Spinal cord (tissue), 10 donors: ENCODE results near the gene GID4. TPM values are rescaled to one million over a fixed set of nuclear protein-coding genes. Genes with fewer than 3 reads are reported as not detected.

Experiments
- DNase-seq, 6 donors: peaks; one replicate each; pipeline versions ENCODE4 v3.0.0 to v3.0.0-alpha.2; 2013 to 2015; ENCODE audit warnings: low spot score in 6 of 6, low read depth in 4 of 6
- H3K27ac ChIP-seq: one replicate; pipeline ENCODE4 v1.5.1; 2013; ENCODE audit warnings: low read depth, low read length, control low read depth
- H3K27me3 ChIP-seq: one replicate; pipeline ENCODE4 v1.6.1; 2013; ENCODE audit warnings: low read length; ENCODE audit not compliant: control insufficient read depth, insufficient read depth
- H3K36me3 ChIP-seq: one replicate; pipeline ENCODE4 v1.6.1; 2013; ENCODE audit warnings: low read length; ENCODE audit not compliant: control insufficient read depth, insufficient read depth
- H3K4me1 ChIP-seq: one replicate; pipeline ENCODE4 v1.6.1; 2013; ENCODE audit warnings: low read length; ENCODE audit not compliant: control insufficient read depth, insufficient read depth
- H3K4me3 ChIP-seq: one replicate; pipeline ENCODE4 v1.5.1; 2013; ENCODE audit warnings: low read depth, low read length, control low read depth
- H3K9me3 ChIP-seq: one replicate; pipeline ENCODE4 v1.6.1; 2013; ENCODE audit warnings: low read length; ENCODE audit not compliant: control insufficient read depth, insufficient read depth
- WGBS: methylation state at CpG from one replicate; pipeline ENCODE4 v1.1.5; 2013; ENCODE audit warnings: missing lambda C conversion rate; ENCODE audit not compliant: insufficient coverage; 5-methylcytosine and 5-hydroxymethylcytosine counted together
- polyA plus RNA-seq, 2 donors: library from polyadenylated mRNA; unstranded; fragments of 120-200 nt; gene quantifications; one replicate each; pipeline ENCODE4 v1.2.1, GENCODE V29; 2013; ENCODE audit not compliant: insufficient read length in 2 of 2
- total RNA-seq, 2 donors: library from RNA; depleted of rRNA in 1 of 2; stranded (reverse); fragments of 120-200 nt in 1 of 2; fragments of >200 nt in 1 of 2; gene quantifications; one replicate each; pipeline versions ENCODE4 v1.2.3 to v1.2.4, GENCODE V29; 2013 to 2014
- donor health status: healthy.

The GID4 gene
- total and polyA plus RNA-seq, 4 donors = 8.0 to 13.9 (median 11.0) TPM

DNA sequence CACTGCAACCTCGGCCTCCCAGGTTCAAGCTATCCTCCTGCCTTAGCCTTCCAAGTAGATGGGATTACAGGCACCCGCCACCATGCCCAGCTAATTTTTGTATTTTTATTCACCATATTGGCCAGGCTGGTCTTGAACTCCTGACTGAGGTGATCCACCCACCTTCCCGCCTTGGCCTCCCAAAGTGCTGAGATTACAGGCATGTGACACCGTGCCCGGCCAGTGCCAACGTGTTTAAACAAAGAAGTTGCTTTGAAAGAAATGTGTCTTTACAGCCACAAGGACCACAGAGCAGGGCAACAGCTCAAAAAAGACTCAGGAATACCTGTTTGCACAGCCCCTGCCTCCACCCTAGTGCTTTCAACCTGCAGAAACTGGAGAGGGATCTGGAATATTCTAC, 25.2 kb upstream of the GID4 start:
- no peak overlapping the region for H3K4me3 ChIP-seq
- H3K36me3 ChIP-seq = peaks cover 26% of the 10 kb centered on the region
- WGBS = 98% methylated on average over 5 of the region's 6 CpGs
- H3K4me1 ChIP-seq = peaks cover 11% of the 10 kb centered on the region
- no peak overlapping the region for H3K27ac ChIP-seq
- no peaks in the 10 kb centered on the region for H3K9me3 ChIP-seq
- no peaks in the 10 kb centered on the region for H3K27me3 ChIP-seq
- no peak for DNase-seq

DNA sequence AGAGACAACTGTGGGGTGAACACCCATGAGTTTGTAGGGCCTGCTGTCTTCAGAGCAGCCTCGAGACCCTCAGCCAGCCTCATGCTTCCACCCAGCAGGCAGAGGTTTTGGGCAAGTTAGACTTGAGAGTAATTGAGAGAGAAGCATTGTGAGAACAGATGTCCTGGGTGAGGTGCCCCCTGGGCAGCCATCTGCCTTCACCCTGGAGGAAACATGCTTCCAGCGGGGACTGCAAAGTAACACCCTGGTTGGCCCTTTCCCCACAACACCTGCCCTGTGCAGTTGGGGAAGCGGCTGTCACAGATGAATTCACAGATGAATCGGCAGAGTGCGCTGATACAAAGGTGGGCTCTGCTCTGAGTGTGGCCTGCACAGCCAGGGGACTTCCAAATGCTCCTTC, 23.6 kb upstream of the GID4 start:
- H3K27me3 ChIP-seq = no peaks in the 10 kb centered on the region
- no peak overlapping the region for H3K27ac ChIP-seq
- 81% methylated on average over 4 of the region's 5 CpGs for WGBS
- peak in 1 of 6 donors; percentile 25 for DNase-seq
- peaks cover 25% of the 10 kb centered on the region for H3K36me3 ChIP-seq
- peaks cover 17% of the 10 kb centered on the region for H3K4me1 ChIP-seq
- H3K4me3 ChIP-seq = no peak overlapping the region
- H3K9me3 ChIP-seq = no peaks in the 10 kb centered on the region

DNA sequence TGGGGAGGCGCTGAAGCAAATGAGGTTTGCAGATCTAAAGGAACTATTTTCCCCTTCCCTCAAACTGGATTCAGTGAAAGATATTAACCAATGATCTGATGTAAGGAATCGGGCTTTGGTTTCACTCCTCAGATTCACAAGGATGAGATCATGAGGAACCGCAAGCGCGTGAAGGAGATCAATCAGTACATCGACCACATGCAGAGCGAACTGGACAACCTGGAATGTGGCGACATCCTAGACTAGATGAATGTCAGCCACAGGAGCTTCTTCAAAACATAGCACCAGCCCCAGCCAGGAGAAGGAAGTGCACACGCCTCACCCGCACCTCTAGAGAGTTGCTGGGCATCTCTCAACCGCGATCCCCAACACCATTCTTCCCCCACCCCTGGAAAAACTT, 22.8 kb upstream of the GID4 start:
- Histone ChIP-seq H3K27ac (no peak overlapping the region), H3K9me3 (no peaks in the 10 kb centered on the region), H3K36me3 (peaks cover 28% of the 10 kb centered on the region), H3K27me3 (no peaks in the 10 kb centered on the region), H3K4me3 (no peak overlapping the region), H3K4me1 (peaks cover 17% of the 10 kb centered on the region)
- 100% methylated on average over 8 of the region's 12 CpGs for WGBS
- no peak for DNase-seq

DNA sequence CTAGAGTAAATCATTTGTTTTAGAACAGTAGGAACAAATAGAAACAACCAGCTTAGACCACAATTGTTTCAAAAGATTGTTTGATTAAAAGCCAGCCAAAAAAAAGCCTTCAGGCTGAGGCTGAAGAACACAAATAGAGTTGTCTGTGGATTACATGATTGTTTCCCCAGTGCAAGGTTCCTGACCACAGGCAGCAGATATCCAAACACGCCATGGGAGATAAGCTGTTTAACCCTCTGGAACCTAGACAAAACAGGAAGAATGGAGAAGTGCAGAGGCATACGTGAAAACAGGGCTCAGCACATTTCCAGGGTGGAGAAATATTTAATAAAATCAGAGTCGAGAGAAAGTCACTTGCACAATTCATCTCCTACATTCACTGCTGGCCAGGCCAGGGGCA, 21.2 kb upstream of the GID4 start:
- H3K4me3 ChIP-seq = no peak overlapping the region
- H3K27me3 ChIP-seq = no peaks in the 10 kb centered on the region
- H3K36me3 ChIP-seq = peaks cover 23% of the 10 kb centered on the region
- peaks cover 17% of the 10 kb centered on the region for H3K4me1 ChIP-seq
- no peaks in the 10 kb centered on the region for H3K9me3 ChIP-seq
- 47% methylated on average over 2 of the region's 3 CpGs for WGBS
- H3K27ac ChIP-seq = no peak overlapping the region
- DNase-seq = no peak

DNA sequence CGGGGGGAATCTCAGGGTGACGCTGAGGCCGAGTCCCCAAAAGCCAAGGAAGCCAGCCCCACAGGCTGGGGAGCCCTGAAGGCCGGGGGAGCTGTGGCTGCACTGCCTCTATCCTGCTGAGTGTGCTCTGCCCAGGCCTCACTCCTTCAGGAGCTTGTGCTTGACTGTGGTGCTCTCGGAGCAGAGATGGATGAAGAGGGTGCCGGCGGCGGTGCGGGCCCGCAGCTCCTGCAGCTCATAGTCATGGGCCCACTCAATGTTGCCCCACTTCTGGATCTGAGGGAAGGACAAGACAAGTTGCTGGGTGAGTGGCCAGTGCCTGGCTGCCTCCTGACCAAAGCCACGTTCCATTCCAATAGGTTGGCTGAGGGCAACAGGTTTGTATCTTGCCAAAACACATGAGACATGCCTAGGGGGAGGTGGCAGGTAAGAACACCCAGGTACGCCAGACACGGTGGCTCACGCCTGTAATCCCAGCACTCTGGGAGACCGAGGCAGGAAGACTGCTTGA, 20.7 kb upstream of the GID4 start:
- peaks cover 23% of the 10 kb centered on the region for H3K36me3 ChIP-seq
- DNase-seq = no peak
- 95% methylated on average over 13 of the region's 15 CpGs for WGBS
- H3K4me1 ChIP-seq = peaks cover 17% of the 10 kb centered on the region
- no peak overlapping the region for H3K4me3 ChIP-seq
- H3K27me3 ChIP-seq = no peaks in the 10 kb centered on the region
- H3K9me3 ChIP-seq = no peaks in the 10 kb centered on the region
- H3K27ac ChIP-seq = no peak overlapping the region

DNA sequence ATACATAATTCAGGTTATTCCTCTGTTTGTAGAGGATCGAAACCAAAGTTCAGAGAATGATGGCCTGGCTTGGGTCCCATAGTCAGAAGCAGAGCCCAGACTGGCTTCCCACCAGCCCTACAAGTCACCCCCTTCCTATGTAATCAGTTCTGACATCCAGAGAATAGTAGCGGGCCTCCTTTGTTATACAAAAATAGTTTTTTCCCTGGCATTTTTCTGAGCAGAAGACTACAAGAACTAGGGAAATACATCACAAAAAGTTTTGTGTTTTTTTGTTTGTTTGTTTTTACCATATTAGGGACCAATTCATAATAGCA, 19.4 kb upstream of the GID4 start:
- H3K27ac ChIP-seq = no peak overlapping the region
- H3K4me1 ChIP-seq = peaks cover 17% of the 10 kb centered on the region
- 71% methylated on average over 1 of the region's 2 CpGs for WGBS
- DNase-seq = no peak
- no peaks in the 10 kb centered on the region for H3K9me3 ChIP-seq
- no peaks in the 10 kb centered on the region for H3K27me3 ChIP-seq
- H3K36me3 ChIP-seq = peaks cover 27% of the 10 kb centered on the region
- H3K4me3 ChIP-seq = no peak overlapping the region

DNA sequence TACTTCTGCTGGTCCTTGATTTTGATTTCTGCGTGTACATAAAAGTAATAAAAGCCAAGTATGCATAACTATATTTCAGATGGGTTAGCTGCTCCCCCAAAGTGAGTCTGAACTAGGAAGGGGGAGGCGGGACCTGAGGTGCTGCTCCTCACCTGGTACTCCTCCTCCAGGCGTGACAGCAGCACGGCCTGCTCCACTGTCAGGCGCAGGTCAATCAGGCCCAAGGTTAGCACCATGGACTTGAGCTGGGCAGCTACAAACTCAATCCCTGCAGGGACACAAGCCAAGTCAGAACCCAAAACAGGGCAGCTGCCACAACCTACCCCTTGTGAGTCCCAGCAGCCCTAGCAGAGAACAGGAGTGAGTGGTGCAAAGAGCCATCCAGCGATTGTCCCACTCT, 18.2 kb upstream of the GID4 start:
- WGBS = 100% methylated on average over 6 of the region's 6 CpGs

DNA sequence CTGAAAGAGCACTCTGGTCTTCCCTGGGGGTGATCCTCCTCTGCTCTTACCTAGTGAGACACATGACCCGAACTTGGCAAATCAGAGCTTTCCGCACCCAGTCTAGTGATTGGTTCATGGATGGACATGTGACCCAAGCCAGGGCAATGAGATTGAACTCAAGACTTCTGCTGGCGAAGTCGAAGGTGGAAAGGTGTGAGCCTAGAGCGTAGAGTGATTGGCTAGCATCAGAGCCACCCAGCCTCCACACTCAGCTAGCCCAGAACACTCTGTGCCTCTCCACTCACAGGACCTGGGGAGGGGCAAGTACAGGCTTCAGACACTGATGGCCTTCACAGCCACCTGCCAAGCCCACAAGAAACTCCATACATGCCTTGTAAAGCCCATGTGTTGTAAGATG, 17.8 kb upstream of the GID4 start:
- Histone ChIP-seq H3K27me3 (no peaks in the 10 kb centered on the region), H3K36me3 (peaks cover 29% of the 10 kb centered on the region), H3K4me1 (peaks cover 17% of the 10 kb centered on the region), H3K27ac (no peak overlapping the region), H3K4me3 (no peak overlapping the region), H3K9me3 (no peaks in the 10 kb centered on the region)
- no peak for DNase-seq
- 100% methylated on average over 3 of the region's 5 CpGs for WGBS

More for the DNA sequence above, 18.2 kb upstream of the GID4 start:
- H3K9me3 ChIP-seq = no peaks in the 10 kb centered on the region
- no peak overlapping the region for H3K27ac ChIP-seq
- no peak overlapping the region for H3K4me3 ChIP-seq
- H3K36me3 ChIP-seq = peaks cover 27% of the 10 kb centered on the region
- no peaks in the 10 kb centered on the region for H3K27me3 ChIP-seq
- peaks cover 17% of the 10 kb centered on the region for H3K4me1 ChIP-seq
- no peak for DNase-seq

DNA sequence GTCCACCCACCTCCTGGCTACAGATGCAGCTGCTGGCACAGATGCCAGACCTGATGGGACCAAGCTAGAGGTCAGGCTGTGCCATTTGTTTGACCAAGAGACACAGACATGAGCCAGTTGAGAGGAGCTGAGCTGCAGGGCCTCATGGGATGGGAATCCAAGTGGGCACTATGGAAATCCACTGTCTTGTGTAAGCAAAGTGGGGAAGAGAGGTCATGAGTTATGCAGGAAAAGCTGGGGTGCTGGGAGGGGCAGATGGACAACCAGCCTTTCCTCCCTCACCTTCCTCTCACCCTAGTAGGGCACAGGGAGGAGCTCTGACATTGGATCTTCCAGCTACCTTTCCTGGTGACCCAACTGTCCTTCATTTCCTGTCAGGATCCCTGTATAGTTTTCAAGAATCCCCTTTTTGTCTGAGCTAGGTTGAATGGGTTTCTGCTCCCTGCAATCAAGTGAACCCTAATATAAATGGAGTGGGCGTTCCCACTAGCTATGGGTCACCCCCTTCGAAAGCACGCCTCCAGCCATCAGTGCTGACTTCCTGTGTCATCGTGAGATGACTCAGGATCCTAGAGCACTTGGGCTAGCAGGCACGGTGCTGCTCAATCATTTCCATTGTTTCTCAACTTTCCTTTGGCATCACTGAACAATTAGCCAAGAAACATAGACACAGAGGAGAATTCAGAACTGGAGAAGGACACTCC, 13.8 kb upstream of the GID4 start:
- 71% methylated on average over 1 of the region's 5 CpGs for WGBS
- peaks cover 7% of the 10 kb centered on the region for H3K4me1 ChIP-seq
- peaks cover 19% of the 10 kb centered on the region for H3K36me3 ChIP-seq
- DNase-seq = no peak
- no peaks in the 10 kb centered on the region for H3K27me3 ChIP-seq
- no peaks in the 10 kb centered on the region for H3K9me3 ChIP-seq
- H3K4me3 ChIP-seq = no peak overlapping the region
- H3K27ac ChIP-seq = no peak overlapping the region
